ENCODE results near the gene NFIL3.

The NFIL3 gene

GRCh38 chr9:91420501-91421127, 3.0 kb downstream of the NFIL3 start:
- Histone ChIP-seq H3K27me3 (ENCODE audit: control insufficient read depth, insufficient read depth, low read length) (no peaks in the 10 kb centered on the region), H3K4me2 (ENCODE audit: low read length) (no peak overlapping the region), H3K27ac (no peak overlapping the region), H3K4me3 (ENCODE audit: low read depth, low read length) (no peak overlapping the region), H3K79me2 (no peaks in the 10 kb centered on the region), H2AFZ (no peak overlapping the region), H3K9ac (no peak overlapping the region), H3K9me3 (ENCODE audit: control insufficient read depth, low read length) (no peaks in the 10 kb centered on the region), H3K4me1 (no peaks in the 10 kb centered on the region), H3K36me3 (ENCODE audit: control insufficient read depth, insufficient read depth, low read length) (no peaks in the 10 kb centered on the region)
- TF ChIP-seq CTCF (IDR thresholded peaks at IDR 0.05) = no peak

GRCh38 chr9:91419222-91420191, 4.1 kb downstream of the NFIL3 start:
- H3K4me3 ChIP-seq (ENCODE audit: low read depth, low read length) = no peak overlapping the region
- no peaks in the 10 kb centered on the region for H3K79me2 ChIP-seq
- H3K27me3 ChIP-seq (ENCODE audit: control insufficient read depth, insufficient read depth, low read length) = no peaks in the 10 kb centered on the region
- no peak overlapping the region for H3K4me2 ChIP-seq (ENCODE audit: low read length)
- no peaks in the 10 kb centered on the region for H3K9me3 ChIP-seq (ENCODE audit: control insufficient read depth, low read length)
- no peak overlapping the region for H2AFZ ChIP-seq
- H3K9ac ChIP-seq = no peak overlapping the region
- H3K36me3 ChIP-seq (ENCODE audit: control insufficient read depth, insufficient read depth, low read length) = no peaks in the 10 kb centered on the region
- TF ChIP-seq CTCF (IDR thresholded peaks at IDR 0.05) = no peak
- H3K4me1 ChIP-seq = no peaks in the 10 kb centered on the region
- no peak overlapping the region for H3K27ac ChIP-seq

GRCh38 chr9:91418215-91418610, 5.4 kb downstream of the NFIL3 start:
- Histone ChIP-seq H3K27me3 (ENCODE audit: control insufficient read depth, insufficient read depth, low read length) (no peaks in the 10 kb centered on the region), H3K9ac (no peak overlapping the region), H3K79me2 (no peaks in the 10 kb centered on the region), H3K9me3 (ENCODE audit: control insufficient read depth, low read length) (no peaks in the 10 kb centered on the region), H3K36me3 (ENCODE audit: control insufficient read depth, insufficient read depth, low read length) (no peaks in the 10 kb centered on the region), H3K4me3 (ENCODE audit: low read depth, low read length) (no peak overlapping the region), H2AFZ (no peak overlapping the region), H3K4me2 (ENCODE audit: low read length) (no peak overlapping the region), H3K27ac (no peak overlapping the region), H3K4me1 (no peaks in the 10 kb centered on the region)
- TF ChIP-seq CTCF (IDR thresholded peaks at IDR 0.05) = no peak

- no peaks in the 10 kb centered on the region for H3K4me1 ChIP-seq
- H3K4me3 ChIP-seq (ENCODE audit: low read depth, low read length) = no peak overlapping the region
- H3K9ac ChIP-seq = no peak overlapping the region
- H3K9me3 ChIP-seq (ENCODE audit: control insufficient read depth, low read length) = no peaks in the 10 kb centered on the region
- no peak overlapping the region for H3K27ac ChIP-seq
- no peaks in the 10 kb centered on the region for H3K79me2 ChIP-seq
- TF ChIP-seq CTCF (IDR thresholded peaks at IDR 0.05) = no peak
- H3K27me3 ChIP-seq (ENCODE audit: control insufficient read depth, insufficient read depth, low read length) = no peaks in the 10 kb centered on the region
- no peak overlapping the region for H2AFZ ChIP-seq
- H3K36me3 ChIP-seq (ENCODE audit: control insufficient read depth, insufficient read depth, low read length) = no peaks in the 10 kb centered on the region
- H3K4me2 ChIP-seq (ENCODE audit: low read length) = no peak overlapping the region
These were observed 5.9 kb downstream of the NFIL3 start for GRCh38 chr9:91417602-91418214.
